ENCODE data around the gene USP48.

The USP48 gene

DNA sequence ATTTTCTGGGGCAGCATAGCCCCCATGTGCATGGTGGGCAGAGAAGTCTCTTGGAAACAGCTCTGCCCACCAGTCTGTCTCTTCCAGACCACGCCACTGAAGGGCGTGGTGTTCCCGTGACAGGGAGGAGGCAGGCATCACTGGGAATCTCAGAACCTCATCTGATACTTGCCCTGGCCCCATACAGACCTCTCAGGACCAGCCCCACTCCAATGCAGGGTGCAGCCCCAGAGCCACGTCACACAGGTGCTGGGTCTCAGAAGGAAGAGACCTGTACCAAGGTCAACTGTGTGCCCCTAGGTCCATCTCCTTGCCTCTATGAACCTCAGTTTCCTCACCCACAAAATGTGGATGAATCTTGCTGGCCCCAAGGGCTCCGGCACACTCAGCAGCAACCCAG lies 121.1 kb downstream of the USP48 start:
- H2AFZ ChIP-seq (ENCODE audit: low read depth, low read length, severe bottlenecking), result no peak overlapping the region
- TF ChIP-seq, protein P1, sequence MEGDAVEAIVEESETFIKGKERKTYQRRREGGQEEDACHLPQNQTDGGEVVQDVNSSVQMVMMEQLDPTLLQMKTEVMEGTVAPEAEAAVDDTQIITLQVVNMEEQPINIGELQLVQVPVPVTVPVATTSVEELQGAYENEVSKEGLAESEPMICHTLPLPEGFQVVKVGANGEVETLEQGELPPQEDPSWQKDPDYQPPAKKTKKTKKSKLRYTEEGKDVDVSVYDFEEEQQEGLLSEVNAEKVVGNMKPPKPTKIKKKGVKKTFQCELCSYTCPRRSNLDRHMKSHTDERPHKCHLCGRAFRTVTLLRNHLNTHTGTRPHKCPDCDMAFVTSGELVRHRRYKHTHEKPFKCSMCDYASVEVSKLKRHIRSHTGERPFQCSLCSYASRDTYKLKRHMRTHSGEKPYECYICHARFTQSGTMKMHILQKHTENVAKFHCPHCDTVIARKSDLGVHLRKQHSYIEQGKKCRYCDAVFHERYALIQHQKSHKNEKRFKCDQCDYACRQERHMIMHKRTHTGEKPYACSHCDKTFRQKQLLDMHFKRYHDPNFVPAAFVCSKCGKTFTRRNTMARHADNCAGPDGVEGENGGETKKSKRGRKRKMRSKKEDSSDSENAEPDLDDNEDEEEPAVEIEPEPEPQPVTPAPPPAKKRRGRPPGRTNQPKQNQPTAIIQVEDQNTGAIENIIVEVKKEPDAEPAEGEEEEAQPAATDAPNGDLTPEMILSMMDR (IDR thresholded peaks at IDR 0.05; ENCODE audit: insufficient read depth, low read length, poor library complexity, severe bottlenecking), result no peak
- no peak for TF ChIP-seq EZH2phosphoT487 (conservative IDR thresholded peaks at IDR 0.05; ENCODE audit: low read length)
- no peak overlapping the region for H3K4me2 ChIP-seq (ENCODE audit: low read depth, low read length, poor library complexity, severe bottlenecking)
- H3K4me3 ChIP-seq (ENCODE audit: insufficient read depth, low read length, poor library complexity, severe bottlenecking), result no peak overlapping the region
- no peaks in the 10 kb centered on the region for H4K20me1 ChIP-seq (ENCODE audit: low read depth, low read length)
- no peak overlapping the region for H3K27ac ChIP-seq (ENCODE audit: low read depth, low read length)
- no peaks in the 10 kb centered on the region for H3F3A ChIP-seq (ENCODE audit: insufficient read depth)
- H3K9me2 ChIP-seq (replicated peaks; ENCODE audit: insufficient read depth, low read length), result no peaks in the 10 kb centered on the region
- no peak overlapping the region for H3K9ac ChIP-seq (ENCODE audit: low read length)
- H3K36me3 ChIP-seq (ENCODE audit: low read length), result no peaks in the 10 kb centered on the region
- H3K27me3 ChIP-seq (ENCODE audit: low read length), result no peaks in the 10 kb centered on the region
- H3K9me3 ChIP-seq (ENCODE audit: insufficient read depth, low read length), result no peaks in the 10 kb centered on the region
- no peaks in the 10 kb centered on the region for H3K79me2 ChIP-seq (ENCODE audit: insufficient read depth, low read length)

DNA sequence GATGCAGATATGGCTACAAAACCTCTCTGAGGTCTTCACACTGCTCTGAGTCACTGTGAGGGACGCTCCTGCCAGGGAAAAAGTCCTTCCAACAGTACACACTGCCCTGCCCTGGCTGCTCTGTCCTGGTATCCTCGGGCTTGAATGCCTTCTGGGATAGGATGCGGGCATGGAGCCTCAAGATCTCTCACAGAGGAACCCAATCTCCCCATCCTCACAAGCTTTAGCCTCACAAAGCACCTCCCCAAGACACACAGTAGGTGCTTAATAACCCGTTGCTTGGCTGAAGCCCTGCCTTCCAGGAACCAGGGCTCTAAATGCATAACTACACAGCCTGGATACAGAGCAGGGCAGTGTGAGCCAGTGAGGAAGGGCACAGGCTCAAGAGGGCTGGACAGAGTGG lies 123.0 kb downstream of the USP48 start:
- Histone ChIP-seq H3K36me3 (ENCODE audit: low read length) (no peaks in the 10 kb centered on the region), H3K4me3 (ENCODE audit: insufficient read depth, low read length, poor library complexity, severe bottlenecking) (no peak overlapping the region)
- no peak for TF ChIP-seq EZH2phosphoT487 (conservative IDR thresholded peaks at IDR 0.05; ENCODE audit: low read length)
- TF ChIP-seq, protein P1 (IDR thresholded peaks at IDR 0.05; ENCODE audit: insufficient read depth, low read length, poor library complexity, severe bottlenecking), result no peak

DNA sequence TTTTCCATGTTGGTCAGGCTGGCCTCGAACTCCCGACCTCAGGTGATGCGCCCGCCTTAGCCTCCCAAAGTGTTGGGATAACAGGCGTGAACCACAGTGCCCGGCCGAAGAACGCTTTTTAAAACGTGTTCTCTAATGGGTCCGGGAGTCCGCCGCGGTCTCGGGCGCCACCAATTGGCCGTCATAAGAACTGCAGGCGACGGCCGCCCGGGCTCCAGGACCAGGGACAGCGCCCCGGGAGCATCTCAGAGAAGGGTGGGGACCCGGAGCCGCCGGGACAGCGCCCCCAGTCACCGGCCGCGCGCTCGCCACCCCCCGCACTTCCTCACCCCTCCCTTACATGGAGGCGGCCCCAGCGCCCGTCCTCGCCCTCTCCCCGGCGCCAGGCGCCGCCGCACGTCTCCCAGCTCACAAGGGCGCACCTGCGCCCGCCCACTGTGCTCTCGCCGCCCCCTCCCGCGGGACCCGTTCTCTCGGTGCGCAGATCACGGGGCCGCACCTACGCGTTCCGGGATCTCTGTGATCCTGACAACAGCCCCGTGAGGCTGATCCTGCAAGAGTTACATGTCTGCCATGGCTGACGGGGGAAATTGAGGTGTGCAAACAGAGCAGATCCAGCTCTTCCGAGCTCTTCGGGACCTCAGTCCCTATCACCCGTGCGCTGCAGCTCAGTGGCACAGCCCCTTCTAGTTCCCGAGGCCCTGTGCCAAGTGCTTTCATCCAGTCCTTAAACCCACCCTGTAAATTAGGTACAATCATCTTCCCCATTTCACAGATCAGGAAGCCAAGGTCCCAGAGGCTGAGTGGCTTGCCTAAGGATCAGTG lies 123.6 kb downstream of the USP48 start:
- peak overlapping the region; percentile 16 for H3K4me3 ChIP-seq (ENCODE audit: insufficient read depth, low read length, poor library complexity, severe bottlenecking)
- H3K9me2 ChIP-seq (replicated peaks; ENCODE audit: insufficient read depth, low read length), result no peaks in the 10 kb centered on the region
- no peaks in the 10 kb centered on the region for H4K20me1 ChIP-seq (ENCODE audit: low read depth, low read length)

More for the DNA sequence above, 123.0 kb downstream of the USP48 start:
- Histone ChIP-seq H3K27me3 (ENCODE audit: low read length) (no peaks in the 10 kb centered on the region), H3K79me2 (ENCODE audit: insufficient read depth, low read length) (no peaks in the 10 kb centered on the region), H3F3A (ENCODE audit: insufficient read depth) (no peaks in the 10 kb centered on the region), H4K20me1 (ENCODE audit: low read depth, low read length) (no peaks in the 10 kb centered on the region), H3K9me2 (replicated peaks; ENCODE audit: insufficient read depth, low read length) (no peaks in the 10 kb centered on the region), H3K27ac (ENCODE audit: low read depth, low read length) (no peak overlapping the region), H3K9me3 (ENCODE audit: insufficient read depth, low read length) (no peaks in the 10 kb centered on the region), H3K9ac (ENCODE audit: low read length) (no peak overlapping the region), H2AFZ (ENCODE audit: low read depth, low read length, severe bottlenecking) (no peak overlapping the region), H3K4me2 (ENCODE audit: low read depth, low read length, poor library complexity, severe bottlenecking) (no peak overlapping the region)

More for the DNA sequence above, 123.6 kb downstream of the USP48 start:
- Histone ChIP-seq H3K27ac (ENCODE audit: low read depth, low read length) (no peak overlapping the region), H2AFZ (ENCODE audit: low read depth, low read length, severe bottlenecking) (no peak overlapping the region), H3K9ac (ENCODE audit: low read length) (no peak overlapping the region), H3K36me3 (ENCODE audit: low read length) (no peaks in the 10 kb centered on the region), H3K4me2 (ENCODE audit: low read depth, low read length, poor library complexity, severe bottlenecking) (peak overlapping the region; percentile 45), H3F3A (ENCODE audit: insufficient read depth) (no peaks in the 10 kb centered on the region), H3K9me3 (ENCODE audit: insufficient read depth, low read length) (no peaks in the 10 kb centered on the region), H3K79me2 (ENCODE audit: insufficient read depth, low read length) (no peaks in the 10 kb centered on the region), H3K27me3 (ENCODE audit: low read length) (no peaks in the 10 kb centered on the region)
- TF ChIP-seq, protein P1 (IDR thresholded peaks at IDR 0.05; ENCODE audit: insufficient read depth, low read length, poor library complexity, severe bottlenecking), result peak; percentile 65
- TF ChIP-seq EZH2phosphoT487 (conservative IDR thresholded peaks at IDR 0.05; ENCODE audit: low read length), result no peak
